GM18951 (cell line): ENCODE data around the gene SLC7A1.

Experiments
- POLR2A ChIP-seq: IDR thresholded peaks from 4 replicates; pipeline ENCODE4 v1.6.1; 2011; ENCODE audit warnings: mild to moderate bottlenecking; ENCODE audit not compliant: insufficient read length, insufficient read depth; ENCODE audit errors: extremely low read depth
- in situ Hi-C: fragments of 300-500 bp; cut with MboI; formaldehyde crosslinking; loops from one replicate; pipeline ENCODE4 v1.12.0; 2022; ENCODE audit warnings: low sequenced_read_pairs, mixed read lengths, inconsistent platforms; ENCODE audit not compliant: unreplicated experiment

SLC7A1 gene

DNA sequence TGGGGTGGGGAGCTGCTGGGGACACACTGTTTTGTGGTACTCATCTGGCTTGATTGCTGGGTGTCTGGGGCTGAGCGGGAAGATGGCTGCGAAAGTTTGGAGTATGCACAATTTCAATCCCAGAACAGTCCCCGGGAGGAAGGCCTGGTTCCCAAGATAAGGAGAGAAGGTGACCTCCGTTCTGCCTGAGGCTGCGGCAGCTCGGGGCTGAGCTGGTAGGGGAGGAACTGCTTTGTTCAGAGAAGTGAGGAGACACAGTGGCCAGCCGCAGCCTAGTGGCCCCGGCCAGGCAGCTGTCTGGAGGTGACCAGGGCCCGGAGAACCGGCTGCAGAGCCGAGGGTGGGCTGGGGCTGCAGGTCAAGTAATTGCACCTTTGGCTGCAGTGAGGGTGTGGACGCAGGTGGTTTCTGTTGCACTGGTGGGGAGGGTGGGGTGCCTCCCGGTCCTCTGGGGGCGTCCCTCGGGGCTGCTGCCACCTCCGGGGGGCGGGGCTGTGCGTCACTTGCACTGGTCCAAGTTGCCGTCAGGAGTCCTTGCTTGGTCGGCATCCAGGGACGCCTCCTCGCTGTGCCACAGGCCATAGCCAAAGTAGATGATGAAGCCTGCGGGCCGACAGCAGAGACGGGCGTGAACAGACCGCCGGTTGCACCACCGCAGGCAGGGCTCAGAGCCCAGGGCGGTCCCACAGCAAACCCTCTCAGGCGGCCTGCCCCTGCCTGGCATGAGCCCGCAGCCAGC is 81.3 kb downstream of the SLC7A1 start:
- TF ChIP-seq POLR2A: no peak
- in situ Hi-C loops: loop anchor here (25.0 kb wide), 2 partner anchors 198 to 573 kb away; no protein-coding TSS in a partner anchor

DNA sequence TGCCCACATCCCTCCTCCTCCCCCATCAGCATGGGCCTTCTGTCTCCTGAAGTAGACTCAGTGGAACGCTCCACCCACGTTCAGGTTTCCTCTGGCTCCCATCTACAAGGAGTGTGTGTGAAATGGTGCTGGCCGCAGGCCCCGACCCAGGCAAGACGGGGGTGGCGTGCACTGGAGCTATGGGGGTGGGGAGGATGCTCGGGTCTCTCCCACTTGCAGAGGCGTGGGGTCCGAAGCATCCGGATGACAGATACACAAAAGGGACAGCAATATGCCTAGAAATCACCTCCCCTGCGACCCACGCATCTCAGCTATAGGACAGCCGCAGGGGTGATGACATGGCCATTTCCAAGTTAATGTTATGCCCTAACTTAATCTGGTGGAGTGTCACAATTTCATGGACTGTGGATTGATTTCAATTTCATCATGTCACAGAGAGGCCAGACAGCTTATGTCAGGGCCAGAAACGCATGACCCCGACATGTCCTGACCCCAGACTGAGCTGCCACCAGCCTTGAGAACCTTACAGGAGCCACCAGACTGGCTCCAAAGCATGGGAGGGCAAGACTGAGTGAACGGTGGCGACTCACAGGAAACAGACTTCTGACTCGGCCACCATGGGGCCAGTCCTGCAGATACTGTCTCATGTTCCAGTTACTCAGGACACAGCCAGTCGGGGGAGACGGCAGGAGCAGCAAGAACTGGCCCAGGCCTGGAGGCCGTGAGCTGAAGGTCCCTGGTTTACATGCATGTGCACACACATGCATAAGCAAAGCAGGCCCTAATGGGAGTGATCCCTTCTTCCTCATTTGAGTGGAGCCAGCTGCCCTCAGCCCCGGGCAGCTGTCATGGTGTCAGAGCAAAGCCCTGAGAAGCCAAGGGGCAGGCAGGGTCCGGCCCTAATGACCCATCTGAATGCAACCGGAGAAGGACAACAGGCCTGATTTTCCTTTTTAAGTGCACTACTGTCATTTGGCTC is 82.2 kb downstream of the SLC7A1 start:
- no peak for TF ChIP-seq POLR2A
- in situ Hi-C loops: loop anchor here (25.0 kb wide), 2 partner anchors 199 to 574 kb away; no protein-coding TSS in a partner anchor

DNA sequence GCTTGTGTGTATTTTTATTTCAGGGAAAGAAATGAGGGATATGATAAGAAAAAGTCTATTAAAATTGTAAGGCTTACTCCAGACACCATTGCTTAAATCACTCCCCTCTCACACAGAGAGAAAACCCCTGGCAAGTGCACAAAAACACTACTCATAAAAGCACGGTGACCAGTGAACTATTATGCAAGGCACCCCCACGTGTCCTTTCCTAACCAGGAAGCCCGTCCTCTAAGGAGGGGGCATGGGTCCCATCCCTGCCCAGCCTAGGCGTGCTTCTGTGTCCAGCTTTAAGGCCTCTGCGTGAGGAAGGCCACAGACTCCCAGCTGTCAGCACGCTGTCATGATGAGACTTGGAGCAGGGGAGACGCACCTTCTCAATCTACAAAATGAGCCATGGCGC is 83.5 kb downstream of the SLC7A1 start:
- in situ Hi-C loops: loop anchor here (25.0 kb wide), 2 partner anchors 200 to 575 kb away; no protein-coding TSS in a partner anchor
- TF ChIP-seq POLR2A: no peak

- TF ChIP-seq POLR2A: no peak
- in situ Hi-C loops: loop anchor here (25.0 kb wide), 2 partner anchors 201 to 576 kb away; no protein-coding TSS in a partner anchor
These were observed 84.2 kb downstream of the SLC7A1 start for GRCh38 chr13:29511106-29511796.

DNA sequence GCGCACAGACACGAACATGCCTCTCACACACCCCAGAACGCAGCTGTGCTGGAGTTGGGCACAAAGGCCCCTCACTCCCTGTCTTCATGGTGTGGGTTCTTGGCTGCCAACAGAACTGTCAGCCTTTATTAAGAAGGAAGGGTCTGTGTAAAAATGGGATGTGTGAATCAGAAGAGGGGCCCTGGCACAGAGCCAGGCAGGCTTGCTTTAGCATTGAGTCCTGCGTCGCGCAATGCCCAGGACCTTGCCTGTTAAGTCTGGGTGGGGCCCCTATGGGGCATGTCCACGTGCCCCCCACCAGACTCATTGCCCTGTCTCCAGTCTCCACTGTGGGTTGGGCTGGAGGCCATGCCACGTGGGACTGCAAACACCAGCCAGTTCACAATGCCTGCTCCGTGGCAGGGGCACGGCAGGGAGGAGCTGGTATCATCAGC is 84.8 kb downstream of the SLC7A1 start:
- no peak for TF ChIP-seq POLR2A
- in situ Hi-C loops: loop anchor here (25.0 kb wide), 2 partner anchors 202 to 577 kb away; no protein-coding TSS in a partner anchor

- in situ Hi-C loops: loop anchor here (25.0 kb wide), 2 partner anchors 202 to 577 kb away; no protein-coding TSS in a partner anchor
- TF ChIP-seq POLR2A: no peak
These were observed 85.4 kb downstream of the SLC7A1 start for GRCh38 chr13:29509999-29510589.

DNA sequence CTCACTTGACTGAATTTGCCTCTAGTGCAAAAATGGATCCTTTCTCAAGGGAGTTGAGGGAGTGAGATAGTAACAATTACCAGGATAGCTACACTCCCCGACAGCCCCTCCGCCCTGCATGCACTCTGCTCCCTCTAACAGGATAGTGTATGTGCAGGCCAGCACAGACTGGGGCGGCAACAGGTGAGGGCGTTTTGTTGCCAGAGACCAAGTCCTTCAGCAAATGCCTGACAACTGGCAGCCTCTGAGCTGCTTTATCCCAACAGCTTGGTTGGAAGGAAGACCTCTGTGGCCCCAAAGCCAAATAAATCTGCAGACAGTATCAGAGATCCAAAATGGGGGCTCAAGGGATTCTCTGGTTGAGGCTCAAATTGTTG is 86.6 kb downstream of the SLC7A1 start:
- in situ Hi-C loops: loop anchor here (25.0 kb wide), 2 partner anchors 203 to 578 kb away; no protein-coding TSS in a partner anchor
- no peak for TF ChIP-seq POLR2A

DNA sequence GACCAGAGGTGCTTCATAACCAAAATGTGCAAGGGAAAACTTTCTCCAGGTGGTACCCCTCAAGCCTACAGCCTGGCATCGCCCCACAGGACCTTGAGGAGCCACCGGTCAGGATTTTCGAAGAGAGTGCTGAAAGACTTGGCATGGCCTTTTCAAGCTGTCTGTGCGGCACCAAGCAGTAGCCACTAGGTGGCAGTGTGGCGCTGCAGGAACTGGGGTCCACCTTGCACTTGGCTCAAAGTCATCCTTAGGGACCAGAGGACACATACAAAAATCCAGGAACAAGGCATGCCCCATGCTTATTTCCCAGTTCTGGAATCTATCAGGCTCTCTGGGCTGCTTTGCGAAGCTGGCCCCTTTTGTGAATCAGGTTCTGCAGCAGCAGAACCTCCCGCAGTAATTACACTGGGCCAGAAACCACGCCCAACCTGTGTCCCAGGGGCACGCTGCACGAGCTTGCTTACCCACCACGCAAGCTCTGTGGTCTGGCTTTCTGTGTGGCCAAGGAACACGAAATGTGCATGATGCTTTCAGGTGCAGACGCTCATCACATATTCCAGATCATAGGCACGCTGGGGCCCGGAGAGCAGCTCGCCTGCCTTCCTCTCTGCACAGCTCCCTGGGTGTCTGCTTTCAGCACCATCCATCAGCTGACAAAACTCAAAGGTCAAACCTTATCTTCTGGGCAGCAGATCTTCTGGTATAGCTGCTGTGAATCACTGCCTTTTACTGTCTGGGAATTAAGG is 87.2 kb downstream of the SLC7A1 start:
- in situ Hi-C loops: loop anchor here (25.0 kb wide), 2 partner anchors 204 to 579 kb away; no protein-coding TSS in a partner anchor
- no peak for TF ChIP-seq POLR2A

DNA sequence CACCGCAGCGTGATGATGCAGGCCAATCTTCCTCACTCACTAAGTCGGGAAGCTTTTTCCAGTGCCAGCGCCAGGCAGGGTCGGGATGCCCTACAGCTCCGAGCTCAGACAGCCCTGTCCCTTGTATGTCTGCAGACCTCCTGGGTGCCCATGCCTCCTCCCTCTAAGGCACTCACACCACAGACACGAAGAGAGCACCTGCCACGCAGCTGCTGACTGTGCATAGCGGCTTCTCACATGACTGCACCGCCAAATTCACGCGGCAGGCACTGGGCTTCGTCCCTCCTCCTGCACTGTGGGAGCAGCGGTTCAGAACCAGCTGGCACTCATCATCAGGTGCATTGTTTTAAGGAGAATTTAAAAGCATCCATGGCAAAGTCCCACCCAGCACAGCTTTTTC is 88.1 kb downstream of the SLC7A1 start:
- TF ChIP-seq POLR2A: peak; percentile 14
- in situ Hi-C loops: loop anchor here (25.0 kb wide), 2 partner anchors 205 to 580 kb away; no protein-coding TSS in a partner anchor

DNA sequence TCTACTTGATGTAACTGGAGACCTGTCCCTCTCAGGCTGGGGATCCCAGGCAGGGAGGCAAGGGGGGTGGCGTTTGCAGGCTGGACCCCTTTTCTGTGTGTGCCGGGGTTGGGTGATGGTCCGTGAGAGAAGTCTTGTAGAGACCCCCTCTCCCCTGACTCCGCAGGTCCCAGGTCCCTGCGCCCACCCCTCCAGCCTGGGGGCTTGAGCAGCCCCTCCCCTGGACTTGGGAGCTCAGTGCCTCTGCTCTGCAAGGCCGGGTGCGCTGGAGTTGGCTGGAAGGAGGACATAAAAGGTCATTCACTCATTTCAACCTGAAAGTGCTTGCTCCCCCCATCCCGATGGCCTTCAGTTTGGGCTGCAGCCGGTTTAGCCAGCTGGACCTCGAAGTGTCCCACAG is 89.5 kb downstream of the SLC7A1 start:
- no peak for TF ChIP-seq POLR2A
- in situ Hi-C loops: loop anchor here (25.0 kb wide), 2 partner anchors 206 to 581 kb away; no protein-coding TSS in a partner anchor

GRCh38 chr13:29505511-29505910 is 90.0 kb downstream of the SLC7A1 start:
- no peak for TF ChIP-seq POLR2A
- in situ Hi-C loops: loop anchor here (25.0 kb wide), 2 partner anchors 207 to 582 kb away; no protein-coding TSS in a partner anchor
